GM18511 (cell line): ENCODE data around the gene GBX1.

ENCODE experiments used
- ATAC-seq: cut with Tn5 transposase; IDR thresholded peaks from one replicate; pipeline ENCODE4 v1.9.1; 2021; ENCODE audit warnings: mild to moderate bottlenecking, moderate library complexity; ENCODE audit not compliant: unreplicated experiment

Gene GBX1

GRCh38 chr7:151167197-151167961 is at the start of gene GBX1:
GBX1 (minus strand) TSS chr7:151167694; CDS start chr7:151167548, 146 bp downstream.
- ATAC-seq: no peak

GRCh38 chr7:151215396-151215795 is 47.9 kb upstream of the GBX1 start:
- no peak for ATAC-seq

- no peak for ATAC-seq
These were observed 46.3 kb upstream of the GBX1 start for GRCh38 chr7:151213826-151214225.

- ATAC-seq: no peak
These were observed 45.1 kb upstream of the GBX1 start for GRCh38 chr7:151212626-151213025.

- no peak for ATAC-seq
These were observed 43.8 kb upstream of the GBX1 start for GRCh38 chr7:151211155-151211772.

- ATAC-seq: no peak
These were observed 42.8 kb upstream of the GBX1 start, which contains the start of gene H2BK1 for GRCh38 chr7:151210087-151210854. H2BK1 (minus strand) TSS chr7:151210488; CDS start chr7:151210318, 170 bp downstream.

- ATAC-seq: no peak
These were observed 42.1 kb upstream of the GBX1 start for GRCh38 chr7:151209588-151209987.

GRCh38 chr7:151208253-151208862 is 40.9 kb upstream of the GBX1 start:
- no peak for ATAC-seq

GRCh38 chr7:151207804-151208203 is 40.3 kb upstream of the GBX1 start:
- no peak for ATAC-seq

GRCh38 chr7:151207315-151207714 is 39.8 kb upstream of the GBX1 start:
- ATAC-seq: no peak

GRCh38 chr7:151206914-151207313 is 39.4 kb upstream of the GBX1 start:
- no peak for ATAC-seq

GRCh38 chr7:151205730-151206129 is 38.2 kb upstream of the GBX1 start:
- no peak for ATAC-seq

- no peak for ATAC-seq
These were observed 37.0 kb upstream of the GBX1 start for GRCh38 chr7:151204383-151205032.

- no peak for ATAC-seq
These were observed 35.3 kb upstream of the GBX1 start for GRCh38 chr7:151202836-151203235.

- no peak for ATAC-seq
These were observed 34.3 kb upstream of the GBX1 start for GRCh38 chr7:151201751-151202150.

- no peak for ATAC-seq
These were observed 33.9 kb upstream of the GBX1 start for GRCh38 chr7:151201344-151201743.

- ATAC-seq: no peak
These were observed 31.7 kb upstream of the GBX1 start for GRCh38 chr7:151198945-151199848.

GRCh38 chr7:151197932-151198331 is 30.4 kb upstream of the GBX1 start:
- no peak for ATAC-seq

- no peak for ATAC-seq
These were observed 28.3 kb upstream of the GBX1 start for GRCh38 chr7:151195616-151196450.
